Hematopoietic multipotent progenitor cell treated with erythropoietin and hydrocortisone succinate and interleukin-3 and kit ligand, for 8 days (in vitro differentiated cells): ENCODE results near the gene KIF1A.
"Not testable (repeated sequence)": the region's sequence is repeated elsewhere in the genome, so short reads cannot be mapped to it uniquely, and the experiment has no call there.

Experiments used
- DNase-seq: peaks from one replicate; pipeline ENCODE4 v3.0.0-alpha.2; 2015

KIF1A gene

GRCh38 chr2:240847817-240848216, 27.8 kb upstream of the KIF1A start:
- DNase-seq, result no peak

- DNase-seq, result no peak
Observed at GRCh38 chr2:240846873-240847595, 27.0 kb upstream of the KIF1A start.

- DNase-seq, result not testable (repeated sequence)
Observed at GRCh38 chr2:240846309-240846708, 26.3 kb upstream of the KIF1A start.

GRCh38 chr2:240840435-240841060, 20.5 kb upstream of the KIF1A start:
- peak; percentile 37 for DNase-seq

- DNase-seq, result no peak
Observed at GRCh38 chr2:240839152-240840143, 19.4 kb upstream of the KIF1A start.

GRCh38 chr2:240837621-240838020, 17.6 kb upstream of the KIF1A start:
- DNase-seq, result no peak

DNA sequence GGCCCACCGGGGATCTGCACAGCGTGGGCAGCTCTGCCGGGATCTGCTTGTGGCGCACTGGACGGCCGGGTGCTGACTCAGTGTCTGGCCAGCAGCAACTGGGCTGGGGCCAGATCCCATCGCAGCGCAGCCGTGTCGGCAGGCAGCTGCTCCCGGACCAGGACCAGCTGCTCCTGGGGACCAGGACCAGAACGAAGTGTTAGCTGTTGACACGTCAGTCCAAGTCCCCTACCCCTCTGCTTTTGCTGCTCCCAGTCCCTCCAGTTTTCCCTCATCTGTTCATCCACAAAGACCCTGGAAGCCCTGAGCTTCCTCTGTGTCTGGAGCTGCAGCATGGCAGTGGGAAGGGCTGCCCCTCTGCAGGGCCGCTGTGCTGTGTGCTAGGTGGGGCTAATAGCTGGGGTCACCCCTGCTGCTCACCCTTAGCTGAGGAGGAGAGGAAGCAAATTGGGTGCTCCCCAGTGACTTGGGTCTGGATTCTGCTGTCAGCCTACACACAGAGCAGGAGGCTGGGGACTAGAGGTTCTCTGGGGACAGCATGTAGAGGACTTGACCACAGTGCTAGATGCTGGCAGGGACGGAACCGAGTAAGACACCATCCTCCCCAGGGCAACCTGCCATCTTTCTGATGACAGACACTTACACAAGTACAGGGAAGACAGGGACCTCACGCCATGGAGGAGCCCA, 16.9 kb upstream of the KIF1A start:
- no peak for DNase-seq

- DNase-seq, result no peak
Observed at GRCh38 chr2:240835528-240835927, 15.5 kb upstream of the KIF1A start.

DNA sequence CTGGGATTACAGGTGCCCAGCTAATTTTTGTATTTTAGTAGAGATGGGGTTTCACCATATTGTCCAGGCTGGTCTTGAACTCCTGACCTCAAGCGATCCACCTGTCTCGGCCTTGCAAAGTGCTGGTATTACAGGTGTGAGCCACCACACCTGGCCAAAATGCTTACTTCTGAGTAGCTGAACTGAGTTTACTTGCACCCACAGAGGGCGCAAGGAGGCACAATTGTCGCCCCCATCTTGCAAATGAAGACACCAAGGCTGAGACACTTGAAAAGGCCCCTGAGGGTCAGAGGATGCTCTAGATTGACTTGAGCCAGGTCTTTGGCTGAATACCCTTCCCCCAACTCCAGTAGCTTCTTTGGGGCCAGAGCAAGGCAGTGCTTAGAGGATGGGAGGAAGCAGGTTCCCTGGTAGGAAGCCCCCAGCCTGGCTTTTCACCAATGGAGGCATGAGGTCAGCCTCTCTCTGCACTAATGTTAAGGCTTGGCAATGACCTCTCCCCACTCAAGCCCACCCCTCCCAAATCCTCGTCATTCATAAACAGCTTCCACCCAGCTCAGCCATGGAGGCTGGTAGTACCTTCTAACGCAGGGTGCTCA, 14.5 kb upstream of the KIF1A start:
- DNase-seq, result no peak

- no peak for DNase-seq
Observed at GRCh38 chr2:240833724-240834285, 13.8 kb upstream of the KIF1A start.

- no peak for DNase-seq
Observed at GRCh38 chr2:240832921-240833494, 13.0 kb upstream of the KIF1A start.

DNA sequence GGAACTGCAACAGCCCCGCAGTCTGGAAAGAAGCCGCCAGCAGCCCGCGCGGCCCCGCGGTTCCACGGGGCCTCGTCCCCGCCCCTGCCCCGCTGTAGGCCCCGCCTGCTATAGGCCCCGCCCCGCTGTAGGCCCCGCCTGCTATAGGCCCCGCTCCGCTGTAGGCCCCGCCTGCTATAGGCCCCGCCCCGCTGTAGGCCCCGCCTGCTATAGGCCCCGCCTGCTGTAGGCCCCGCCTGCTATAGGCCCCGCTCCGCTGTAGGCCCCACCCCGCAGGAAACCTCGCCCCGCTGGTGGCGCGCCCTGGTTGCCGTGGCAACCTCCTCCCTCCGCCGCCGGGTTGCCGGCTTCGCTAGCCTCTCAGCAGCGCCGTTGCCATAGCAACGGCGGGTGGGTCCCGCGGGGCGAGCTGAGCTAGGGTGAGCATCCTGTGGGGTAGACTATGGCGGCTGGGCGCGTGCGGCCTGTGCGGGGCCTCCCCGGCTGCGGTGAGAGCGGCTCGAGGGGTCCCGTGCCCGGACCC, 12.2 kb upstream of the KIF1A start:
- DNase-seq, result peak; percentile 93

GRCh38 chr2:240831594-240832204, 11.7 kb upstream of the KIF1A start:
- DNase-seq, result no peak

GRCh38 chr2:240825476-240825875, 5.5 kb upstream of the KIF1A start:
- DNase-seq, result no peak

- no peak for DNase-seq
Observed at GRCh38 chr2:240823449-240824336, 3.7 kb upstream of the KIF1A start.

- DNase-seq, result no peak
Observed at GRCh38 chr2:240822280-240822847, 2.3 kb upstream of the KIF1A start.

DNA sequence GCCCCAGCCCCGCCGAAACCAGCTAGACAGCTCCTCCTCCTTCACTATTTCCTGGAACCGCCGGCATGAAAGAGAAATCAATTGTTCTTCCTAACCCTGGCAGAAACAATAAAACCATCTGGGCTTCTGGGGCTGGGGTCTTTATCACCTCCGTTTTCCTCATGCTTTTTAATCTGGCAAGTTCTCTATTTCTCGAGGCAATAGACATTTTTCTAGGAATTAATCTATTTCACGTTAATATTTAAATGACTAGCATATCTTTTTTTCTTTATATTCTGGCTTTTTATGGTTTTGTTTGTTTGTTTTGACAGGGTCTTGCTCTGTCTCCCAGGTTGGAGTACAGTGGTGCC, 1.4 kb upstream of the KIF1A start:
- DNase-seq, result no peak

GRCh38 chr2:240820607-240821428, 799 bp upstream of the KIF1A start:
- no peak for DNase-seq
